ENCODE data around the gene FAM135A.

Gene FAM135A

DNA sequence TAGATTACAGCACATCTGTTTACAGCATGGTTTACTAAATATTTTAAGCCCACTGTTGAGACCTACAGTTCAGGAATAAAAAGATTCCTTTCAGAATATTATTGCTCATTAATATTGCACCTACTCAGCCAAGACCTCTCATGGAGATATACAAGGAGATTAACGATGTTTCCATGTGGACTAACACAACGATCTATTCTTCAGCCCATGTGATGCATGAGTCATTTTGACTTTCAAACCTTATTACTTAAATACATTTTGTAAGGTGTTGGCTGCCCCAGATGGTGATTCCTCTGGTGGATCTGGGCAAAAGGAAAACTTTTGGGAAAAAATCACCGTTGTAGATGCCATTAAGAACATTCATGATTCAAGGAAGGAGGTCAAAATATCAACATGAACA is 105.4 kb downstream of the FAM135A start:
- no peak overlapping the region for H3K4me3 ChIP-seq (ENCODE audit: low read depth, low read length)
- no peaks in the 10 kb centered on the region for H3K36me3 ChIP-seq (ENCODE audit: control insufficient read depth in 2 of 2, insufficient read depth in 1 of 2, low read length in 2 of 2)
- no peaks in the 10 kb centered on the region for H3K9me3 ChIP-seq (ENCODE audit: control insufficient read depth, insufficient read depth, low read depth, low read length)
- POLR2A ChIA-PET = no interaction called here
- no peak overlapping the region for H3K27ac ChIP-seq (ENCODE audit: extremely low read depth, low read depth, low read length)
- CTCF ChIA-PET = interaction anchor here (1.7 kb wide), 1 partner anchor 298 kb away, joined by 5 read pairs; no protein-coding TSS in a partner anchor
- no peaks in the 10 kb centered on the region for H3K4me1 ChIP-seq (ENCODE audit: control insufficient read depth, insufficient read depth, low read length)
- no peak for TF ChIP-seq ZNF707 (tag by site-specific recombination; IDR thresholded peaks at IDR 0.05)
- no peak for TF ChIP-seq ZEB2 (tag by site-specific recombination; IDR thresholded peaks at IDR 0.05)
- no peak for TF ChIP-seq ZNF366 (tag by site-specific recombination; conservative IDR thresholded peaks at IDR 0.05)
- TF ChIP-seq ZBTB20 (tag by site-specific recombination; IDR thresholded peaks at IDR 0.05) = no peak
- no peak for TF ChIP-seq ZNF660 (tag by site-specific recombination; IDR thresholded peaks at IDR 0.05)
- TF ChIP-seq, protein P1, sequence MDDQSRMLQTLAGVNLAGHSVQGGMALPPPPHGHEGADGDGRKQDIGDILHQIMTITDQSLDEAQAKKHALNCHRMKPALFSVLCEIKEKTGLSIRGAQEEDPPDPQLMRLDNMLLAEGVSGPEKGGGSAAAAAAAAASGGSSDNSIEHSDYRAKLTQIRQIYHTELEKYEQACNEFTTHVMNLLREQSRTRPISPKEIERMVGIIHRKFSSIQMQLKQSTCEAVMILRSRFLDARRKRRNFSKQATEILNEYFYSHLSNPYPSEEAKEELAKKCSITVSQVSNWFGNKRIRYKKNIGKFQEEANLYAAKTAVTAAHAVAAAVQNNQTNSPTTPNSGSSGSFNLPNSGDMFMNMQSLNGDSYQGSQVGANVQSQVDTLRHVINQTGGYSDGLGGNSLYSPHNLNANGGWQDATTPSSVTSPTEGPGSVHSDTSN (CRISPR knock-in tag; IDR thresholded peaks at IDR 0.05) = no peak
- TF ChIP-seq, protein P2, sequence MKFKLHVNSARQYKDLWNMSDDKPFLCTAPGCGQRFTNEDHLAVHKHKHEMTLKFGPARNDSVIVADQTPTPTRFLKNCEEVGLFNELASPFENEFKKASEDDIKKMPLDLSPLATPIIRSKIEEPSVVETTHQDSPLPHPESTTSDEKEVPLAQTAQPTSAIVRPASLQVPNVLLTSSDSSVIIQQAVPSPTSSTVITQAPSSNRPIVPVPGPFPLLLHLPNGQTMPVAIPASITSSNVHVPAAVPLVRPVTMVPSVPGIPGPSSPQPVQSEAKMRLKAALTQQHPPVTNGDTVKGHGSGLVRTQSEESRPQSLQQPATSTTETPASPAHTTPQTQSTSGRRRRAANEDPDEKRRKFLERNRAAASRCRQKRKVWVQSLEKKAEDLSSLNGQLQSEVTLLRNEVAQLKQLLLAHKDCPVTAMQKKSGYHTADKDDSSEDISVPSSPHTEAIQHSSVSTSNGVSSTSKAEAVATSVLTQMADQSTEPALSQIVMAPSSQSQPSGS (tag by site-specific recombination; IDR thresholded peaks at IDR 0.05; ENCODE audit: low read depth) = no peak
- TF ChIP-seq, protein P3, sequence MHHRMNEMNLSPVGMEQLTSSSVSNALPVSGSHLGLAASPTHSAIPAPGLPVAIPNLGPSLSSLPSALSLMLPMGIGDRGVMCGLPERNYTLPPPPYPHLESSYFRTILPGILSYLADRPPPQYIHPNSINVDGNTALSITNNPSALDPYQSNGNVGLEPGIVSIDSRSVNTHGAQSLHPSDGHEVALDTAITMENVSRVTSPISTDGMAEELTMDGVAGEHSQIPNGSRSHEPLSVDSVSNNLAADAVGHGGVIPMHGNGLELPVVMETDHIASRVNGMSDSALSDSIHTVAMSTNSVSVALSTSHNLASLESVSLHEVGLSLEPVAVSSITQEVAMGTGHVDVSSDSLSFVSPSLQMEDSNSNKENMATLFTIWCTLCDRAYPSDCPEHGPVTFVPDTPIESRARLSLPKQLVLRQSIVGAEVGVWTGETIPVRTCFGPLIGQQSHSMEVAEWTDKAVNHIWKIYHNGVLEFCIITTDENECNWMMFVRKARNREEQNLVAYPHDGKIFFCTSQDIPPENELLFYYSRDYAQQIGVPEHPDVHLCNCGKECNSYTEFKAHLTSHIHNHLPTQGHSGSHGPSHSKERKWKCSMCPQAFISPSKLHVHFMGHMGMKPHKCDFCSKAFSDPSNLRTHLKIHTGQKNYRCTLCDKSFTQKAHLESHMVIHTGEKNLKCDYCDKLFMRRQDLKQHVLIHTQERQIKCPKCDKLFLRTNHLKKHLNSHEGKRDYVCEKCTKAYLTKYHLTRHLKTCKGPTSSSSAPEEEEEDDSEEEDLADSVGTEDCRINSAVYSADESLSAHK (tag by site-specific recombination; IDR thresholded peaks at IDR 0.05) = no peak
- TF ChIP-seq, protein P4, sequence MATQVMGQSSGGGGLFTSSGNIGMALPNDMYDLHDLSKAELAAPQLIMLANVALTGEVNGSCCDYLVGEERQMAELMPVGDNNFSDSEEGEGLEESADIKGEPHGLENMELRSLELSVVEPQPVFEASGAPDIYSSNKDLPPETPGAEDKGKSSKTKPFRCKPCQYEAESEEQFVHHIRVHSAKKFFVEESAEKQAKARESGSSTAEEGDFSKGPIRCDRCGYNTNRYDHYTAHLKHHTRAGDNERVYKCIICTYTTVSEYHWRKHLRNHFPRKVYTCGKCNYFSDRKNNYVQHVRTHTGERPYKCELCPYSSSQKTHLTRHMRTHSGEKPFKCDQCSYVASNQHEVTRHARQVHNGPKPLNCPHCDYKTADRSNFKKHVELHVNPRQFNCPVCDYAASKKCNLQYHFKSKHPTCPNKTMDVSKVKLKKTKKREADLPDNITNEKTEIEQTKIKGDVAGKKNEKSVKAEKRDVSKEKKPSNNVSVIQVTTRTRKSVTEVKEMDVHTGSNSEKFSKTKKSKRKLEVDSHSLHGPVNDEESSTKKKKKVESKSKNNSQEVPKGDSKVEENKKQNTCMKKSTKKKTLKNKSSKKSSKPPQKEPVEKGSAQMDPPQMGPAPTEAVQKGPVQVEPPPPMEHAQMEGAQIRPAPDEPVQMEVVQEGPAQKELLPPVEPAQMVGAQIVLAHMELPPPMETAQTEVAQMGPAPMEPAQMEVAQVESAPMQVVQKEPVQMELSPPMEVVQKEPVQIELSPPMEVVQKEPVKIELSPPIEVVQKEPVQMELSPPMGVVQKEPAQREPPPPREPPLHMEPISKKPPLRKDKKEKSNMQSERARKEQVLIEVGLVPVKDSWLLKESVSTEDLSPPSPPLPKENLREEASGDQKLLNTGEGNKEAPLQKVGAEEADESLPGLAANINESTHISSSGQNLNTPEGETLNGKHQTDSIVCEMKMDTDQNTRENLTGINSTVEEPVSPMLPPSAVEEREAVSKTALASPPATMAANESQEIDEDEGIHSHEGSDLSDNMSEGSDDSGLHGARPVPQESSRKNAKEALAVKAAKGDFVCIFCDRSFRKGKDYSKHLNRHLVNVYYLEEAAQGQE (tag by site-specific recombination; IDR thresholded peaks at IDR 0.05) = no peak
- TF ChIP-seq, protein P5, sequence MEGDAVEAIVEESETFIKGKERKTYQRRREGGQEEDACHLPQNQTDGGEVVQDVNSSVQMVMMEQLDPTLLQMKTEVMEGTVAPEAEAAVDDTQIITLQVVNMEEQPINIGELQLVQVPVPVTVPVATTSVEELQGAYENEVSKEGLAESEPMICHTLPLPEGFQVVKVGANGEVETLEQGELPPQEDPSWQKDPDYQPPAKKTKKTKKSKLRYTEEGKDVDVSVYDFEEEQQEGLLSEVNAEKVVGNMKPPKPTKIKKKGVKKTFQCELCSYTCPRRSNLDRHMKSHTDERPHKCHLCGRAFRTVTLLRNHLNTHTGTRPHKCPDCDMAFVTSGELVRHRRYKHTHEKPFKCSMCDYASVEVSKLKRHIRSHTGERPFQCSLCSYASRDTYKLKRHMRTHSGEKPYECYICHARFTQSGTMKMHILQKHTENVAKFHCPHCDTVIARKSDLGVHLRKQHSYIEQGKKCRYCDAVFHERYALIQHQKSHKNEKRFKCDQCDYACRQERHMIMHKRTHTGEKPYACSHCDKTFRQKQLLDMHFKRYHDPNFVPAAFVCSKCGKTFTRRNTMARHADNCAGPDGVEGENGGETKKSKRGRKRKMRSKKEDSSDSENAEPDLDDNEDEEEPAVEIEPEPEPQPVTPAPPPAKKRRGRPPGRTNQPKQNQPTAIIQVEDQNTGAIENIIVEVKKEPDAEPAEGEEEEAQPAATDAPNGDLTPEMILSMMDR (tag by site-specific recombination; IDR thresholded peaks at IDR 0.05) = no peak
- no peak for TF ChIP-seq ZNF555 (tag by site-specific recombination; conservative IDR thresholded peaks at IDR 0.05)
- TF ChIP-seq, protein P6, sequence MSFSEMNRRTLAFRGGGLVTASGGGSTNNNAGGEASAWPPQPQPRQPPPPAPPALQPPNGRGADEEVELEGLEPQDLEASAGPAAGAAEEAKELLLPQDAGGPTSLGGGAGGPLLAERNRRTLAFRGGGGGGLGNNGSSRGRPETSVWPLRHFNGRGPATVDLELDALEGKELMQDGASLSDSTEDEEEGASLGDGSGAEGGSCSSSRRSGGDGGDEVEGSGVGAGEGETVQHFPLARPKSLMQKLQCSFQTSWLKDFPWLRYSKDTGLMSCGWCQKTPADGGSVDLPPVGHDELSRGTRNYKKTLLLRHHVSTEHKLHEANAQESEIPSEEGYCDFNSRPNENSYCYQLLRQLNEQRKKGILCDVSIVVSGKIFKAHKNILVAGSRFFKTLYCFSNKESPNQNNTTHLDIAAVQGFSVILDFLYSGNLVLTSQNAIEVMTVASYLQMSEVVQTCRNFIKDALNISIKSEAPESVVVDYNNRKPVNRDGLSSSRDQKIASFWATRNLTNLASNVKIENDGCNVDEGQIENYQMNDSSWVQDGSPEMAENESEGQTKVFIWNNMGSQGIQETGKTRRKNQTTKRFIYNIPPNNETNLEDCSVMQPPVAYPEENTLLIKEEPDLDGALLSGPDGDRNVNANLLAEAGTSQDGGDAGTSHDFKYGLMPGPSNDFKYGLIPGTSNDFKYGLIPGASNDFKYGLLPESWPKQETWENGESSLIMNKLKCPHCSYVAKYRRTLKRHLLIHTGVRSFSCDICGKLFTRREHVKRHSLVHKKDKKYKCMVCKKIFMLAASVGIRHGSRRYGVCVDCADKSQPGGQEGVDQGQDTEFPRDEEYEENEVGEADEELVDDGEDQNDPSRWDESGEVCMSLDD (tag by site-specific recombination; IDR thresholded peaks at IDR 0.05) = no peak
- TF ChIP-seq ZNF585B (tag by site-specific recombination; IDR thresholded peaks at IDR 0.05) = no peak

Data from HEK293 (cell line).